Measurements from ENCODE around the gene CHST4. TPM values are rescaled to one million over a fixed set of nuclear protein-coding genes. Genes with fewer than 3 reads are reported as not detected.
"Not testable (repeated sequence)": the region's sequence is repeated elsewhere in the genome, so short reads cannot be mapped to it uniquely, and the experiment has no call there.

Gene CHST4
- polyA plus RNA-seq, 3 donors, result 0.07 to 0.43 TPM; not detected in 1

DNA sequence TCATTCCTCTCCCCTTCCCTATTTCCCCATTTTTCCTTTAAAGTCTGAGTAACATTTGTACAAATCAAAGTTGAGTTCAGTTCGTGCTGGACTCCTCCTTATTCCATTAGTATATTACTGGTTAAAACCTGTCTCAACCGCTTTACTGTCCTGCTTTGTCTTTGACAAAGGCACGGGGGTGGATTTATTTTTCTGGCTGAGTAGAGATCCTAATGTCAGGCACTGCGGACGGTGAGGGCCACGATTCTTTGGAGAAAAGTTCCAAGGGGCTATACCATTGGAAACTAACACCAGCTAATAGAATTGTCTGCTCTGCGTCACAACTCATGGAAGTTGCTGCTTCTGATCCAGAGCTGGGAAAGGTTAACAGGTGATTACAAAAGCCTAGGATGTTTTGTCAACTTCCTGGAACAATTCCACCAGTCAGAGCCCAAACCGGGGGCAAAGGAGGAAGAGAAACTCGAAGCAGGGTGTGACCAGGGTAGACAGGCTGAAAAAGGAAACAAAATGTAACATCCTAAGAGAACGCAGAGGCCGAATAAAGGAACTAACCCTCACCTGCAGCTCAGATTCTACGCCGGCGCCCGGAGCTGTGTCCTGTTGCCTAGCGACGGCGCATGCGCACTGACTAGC, 38.2 kb downstream of the CHST4 start:
- peak overlapping the region; percentile 32 for H3K27ac ChIP-seq (ENCODE audit: low read depth, low read length)
- 5 to 12% (median 11%) methylated on average over 19 of the region's 19 CpGs for WGBS, 3 donors

- WGBS, 3 donors, result 33 to 61% (median 58%) methylated on average over 9 of the region's 9 CpGs
- no peak overlapping the region for H3K27ac ChIP-seq (ENCODE audit: low read depth, low read length)
Measured at GRCh38 chr16:71565812-71566700, 39.8 kb downstream of the CHST4 start.

DNA sequence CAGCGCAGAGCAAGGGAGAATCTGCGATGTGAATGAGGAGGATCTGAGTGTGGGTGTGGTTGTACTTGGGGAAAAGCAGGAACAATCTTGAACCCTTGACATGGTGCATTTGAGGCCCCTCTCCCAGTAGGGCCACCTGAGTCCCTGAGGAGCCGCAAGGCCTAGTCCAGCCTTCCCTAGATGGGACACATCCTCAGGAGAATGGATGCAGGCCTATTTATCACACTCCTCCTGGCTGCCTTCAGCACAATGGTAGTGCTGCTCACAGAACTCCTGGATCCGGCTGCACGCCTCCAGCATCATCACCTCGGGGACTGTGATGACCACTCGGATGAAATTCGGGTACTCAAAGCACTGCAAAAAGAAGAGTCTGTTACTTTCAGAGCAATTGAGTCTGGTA, 41.7 kb downstream of the CHST4 start:
- H3K27ac ChIP-seq (ENCODE audit: low read depth, low read length), result no peak overlapping the region
- 91 to 95% (median 94%) methylated on average over 8 of the region's 8 CpGs for WGBS, 3 donors

DNA sequence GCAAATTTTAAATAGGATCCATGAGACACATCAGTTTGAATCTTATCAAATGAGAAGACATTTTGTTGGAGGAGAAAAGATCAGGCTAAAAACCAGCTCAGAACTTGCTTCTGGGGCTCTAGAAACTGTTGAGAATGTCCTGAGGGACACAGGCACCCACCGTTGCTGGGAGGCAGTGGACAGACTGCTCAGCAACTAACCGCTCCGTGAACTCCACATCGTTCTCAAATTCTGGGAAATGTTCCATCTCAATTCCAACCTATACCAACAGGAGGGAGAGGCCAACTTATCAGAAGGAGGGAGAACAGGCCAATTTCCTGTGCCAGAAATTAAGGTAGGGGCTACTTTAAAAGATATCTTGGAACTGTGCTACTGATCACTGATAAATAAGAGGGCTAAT, 42.3 kb downstream of the CHST4 start:
- no peak overlapping the region for H3K27ac ChIP-seq (ENCODE audit: low read depth, low read length)
- WGBS, 3 donors, result 41 to 64% (median 44%) methylated on average over 4 of the region's 4 CpGs

DNA sequence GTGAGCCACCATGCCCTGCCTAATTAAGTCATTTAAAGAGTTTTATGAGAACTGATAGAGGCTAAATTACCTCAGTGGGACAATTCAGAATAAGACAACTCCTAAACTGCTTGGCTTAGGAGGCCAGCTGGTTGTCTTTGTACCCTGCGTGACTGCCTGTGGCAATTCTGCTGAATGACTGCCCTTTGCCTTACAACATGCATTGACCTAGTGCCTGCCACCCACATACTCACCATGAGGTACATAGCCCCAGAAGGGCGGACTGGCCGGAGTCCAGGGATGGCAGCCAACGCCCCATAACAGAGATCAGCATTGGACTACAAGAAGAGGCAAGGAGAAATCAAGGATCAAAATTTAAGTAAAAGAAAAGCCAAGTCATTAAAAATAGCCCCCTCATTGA, 43.4 kb downstream of the CHST4 start:
- no peak overlapping the region for H3K27ac ChIP-seq (ENCODE audit: low read depth, low read length)
- WGBS, 3 donors, result 82 to 88% (median 88%) methylated on average over 4 of the region's 4 CpGs

- 93 to 96% (median 94%) methylated on average over 8 of the region's 8 CpGs for WGBS, 3 donors
- no peak overlapping the region for H3K27ac ChIP-seq (ENCODE audit: low read depth, low read length)
Measured at GRCh38 chr16:71570144-71570543, 43.9 kb downstream of the CHST4 start.

- 20 to 62% (median 52%) methylated on average over 3 of the region's 3 CpGs for WGBS, 3 donors
Measured at GRCh38 chr16:71572497-71573116, 46.4 kb downstream of the CHST4 start.

GRCh38 chr16:71573387-71574094, 47.3 kb downstream of the CHST4 start:
- WGBS, 3 donors, result 78 to 84% (median 83%) methylated on average over 5 of the region's 5 CpGs
- no peak overlapping the region for H3K27ac ChIP-seq (ENCODE audit: low read depth, low read length)

More at GRCh38 chr16:71572497-71573116, 46.4 kb downstream of the CHST4 start:
- H3K27ac ChIP-seq (ENCODE audit: low read depth, low read length), result no peak overlapping the region

DNA sequence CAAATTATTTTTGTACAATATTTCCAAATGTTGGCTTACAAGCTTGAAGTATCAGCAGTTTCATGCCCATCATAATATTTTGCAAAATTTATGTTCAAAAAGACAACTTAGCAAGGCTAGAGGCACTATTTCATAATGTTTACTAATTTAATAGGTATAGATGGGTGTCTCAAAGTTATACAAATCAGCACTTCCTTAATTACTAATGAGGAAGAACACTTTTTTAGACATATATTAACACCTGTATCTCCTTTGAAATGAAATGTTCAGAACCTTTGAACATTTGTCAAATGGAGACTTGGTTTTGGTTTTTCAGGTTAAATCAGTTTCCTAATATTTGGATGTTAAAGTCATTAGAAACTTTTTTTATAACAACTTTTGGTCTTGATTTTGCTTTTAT, 48.5 kb downstream of the CHST4 start:
- no peak overlapping the region for H3K27ac ChIP-seq (ENCODE audit: low read depth, low read length)

DNA sequence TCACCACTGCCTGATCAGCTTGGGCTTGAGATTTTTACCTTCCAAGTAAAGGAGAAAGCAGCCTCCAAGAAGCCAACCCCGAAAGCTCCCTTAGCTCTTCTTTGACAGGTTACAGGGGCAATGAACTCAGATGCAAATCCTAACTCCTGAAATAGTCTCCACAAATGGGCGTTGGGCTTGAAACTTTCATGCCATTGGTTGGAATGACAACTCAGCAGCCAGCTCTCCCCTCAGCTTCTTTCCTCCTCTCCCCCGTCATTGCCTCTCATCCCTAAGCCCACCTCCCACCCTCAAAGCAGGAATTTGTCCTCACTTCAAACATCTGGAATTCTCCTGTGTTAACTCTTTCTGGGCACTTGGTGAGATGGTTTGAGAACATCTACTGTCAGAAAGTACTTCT, 50.7 kb downstream of the CHST4 start, which contains the start of gene TAT:
TAT (minus strand) TSS at position 122 of the 400 bp plus-strand sequence. CDS start 677 bp downstream, outside the sequence.
- no peak within 1 kb of the TSS for H3K27ac ChIP-seq (ENCODE audit: low read depth, low read length)

DNA sequence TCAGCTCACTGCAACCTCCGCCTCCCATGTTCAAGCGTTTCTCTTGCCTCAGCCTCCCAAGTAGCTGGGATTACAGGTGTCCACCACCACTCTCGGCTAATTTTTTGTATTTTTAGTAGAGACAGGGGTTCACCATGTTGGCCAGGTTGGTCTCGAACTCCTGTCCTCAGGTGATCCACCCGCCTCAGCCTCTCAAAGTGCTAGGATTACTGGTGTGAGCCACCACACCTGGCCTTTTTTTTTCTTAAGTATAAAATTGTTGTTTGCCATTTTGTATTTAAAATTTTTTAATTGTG, 56.3 kb downstream of the CHST4 start:
- not testable (repeated sequence) for H3K27ac ChIP-seq (ENCODE audit: low read depth, low read length)
- WGBS, 3 donors, result 81 to 89% (median 87%) methylated on average over 5 of the region's 5 CpGs

More for the DNA sequence above, 50.7 kb downstream of the CHST4 start, which contains the start of gene TAT:
- WGBS, 3 donors, result 28 to 31% (median 30%) methylated on average over 3 of the region's 3 CpGs

DNA sequence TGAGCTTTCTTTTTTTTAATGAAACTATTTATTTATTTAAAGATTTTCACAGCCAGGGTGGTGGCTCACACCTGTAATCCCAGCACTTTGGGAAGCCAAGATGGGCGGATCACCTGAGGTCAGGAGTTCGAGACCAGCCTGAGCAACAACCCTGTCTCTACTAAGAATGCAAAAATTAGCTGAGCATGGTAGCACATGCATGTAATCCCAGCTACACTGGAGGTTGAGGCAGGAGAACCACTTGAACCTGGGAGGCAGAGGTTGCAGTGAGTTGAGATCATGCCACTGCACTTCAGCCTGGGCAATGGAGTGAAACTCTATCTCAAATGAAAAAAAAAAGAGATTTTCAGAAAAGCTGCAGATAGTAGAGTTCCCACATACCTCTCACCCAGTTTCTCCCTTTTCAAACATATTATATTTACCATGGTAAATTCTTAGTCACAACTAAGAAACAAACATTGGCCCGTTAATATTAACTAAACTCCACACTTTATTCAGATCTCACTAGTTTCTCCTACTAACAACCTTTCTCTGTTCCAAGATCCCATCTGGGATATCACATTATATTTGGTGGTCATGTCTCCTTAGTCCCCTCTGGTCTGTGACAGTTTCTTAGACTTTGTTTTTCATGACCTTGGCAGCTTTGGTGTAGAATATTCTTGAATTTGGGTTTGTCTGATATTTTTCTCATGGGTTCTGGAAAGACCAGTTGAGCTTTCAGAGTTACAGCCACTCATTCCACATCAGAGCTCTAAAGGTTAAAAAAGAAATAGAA, 58.5 kb downstream of the CHST4 start:
- no peak overlapping the region for H3K27ac ChIP-seq (ENCODE audit: low read depth, low read length)
- WGBS, 3 donors, result 80 to 87% (median 87%) methylated on average over 3 of the region's 3 CpGs

GRCh38 chr16:71585318-71585703, 59.1 kb downstream of the CHST4 start:
- H3K27ac ChIP-seq (ENCODE audit: low read depth, low read length), result no peak overlapping the region
- WGBS, 3 donors, result 22 to 58% (median 51%) methylated on average over 4 of the region's 4 CpGs

Other genes starting within 250 kb of the CHST4 start
- 1 to 10 TPM; 3.4 to 6.2 (median 4.8) TPM for gene CMTR2, start 237.0 kb upstream of the CHST4 start, polyA plus RNA-seq
- 100 to 1,000 TPM in 1 of 3 donors, 10 to 100 TPM in 1, 1 to 10 TPM in 1; 5.0 to 185 (median 40.5) TPM for gene CALB2, start 167.7 kb upstream of the CHST4 start, polyA plus RNA-seq
- not detected for gene TLE7, start 84.4 kb upstream of the CHST4 start, polyA plus RNA-seq
- 10 to 100 TPM in 1 of 3 donors, 1 to 10 TPM in 2; 3.3 to 11.0 (median 4.2) TPM for gene ZNF23, start 64.2 kb upstream of the CHST4 start, polyA plus RNA-seq
- 1 to 10 TPM; 1.4 to 2.2 (median 2.0) TPM for gene ZNF19, start 37.1 kb upstream of the CHST4 start, polyA plus RNA-seq
- gene TAT, start 50.7 kb downstream of the CHST4 start, polyA plus RNA-seq, result under 1 TPM in 2 of 3 donors, not detected in 1; 0.01 to 0.11 TPM
- gene MARVELD3, start 99.8 kb downstream of the CHST4 start, polyA plus RNA-seq, result 10 to 100 TPM in 1 of 3 donors, under 1 TPM in 2; 0.16 to 13.1 (median 0.56) TPM
- gene PHLPP2, start 198.3 kb downstream of the CHST4 start, polyA plus RNA-seq, result 1 to 10 TPM; 1.1 to 3.5 (median 1.6) TPM

Data from adipose tissue (tissue), 3 donors.